Melanocyte of skin (primary cell): ENCODE measurements around the gene OTOA. TPM values are rescaled to one million over a fixed set of nuclear protein-coding genes. Genes with fewer than 3 reads are reported as not detected.

Source experiments
- small RNA-seq, 2 donors: library from RNA; depleted of rRNA; stranded (forward); fragments of <200 nt; gene quantifications; one replicate each; pipeline ENCODE3, GENCODE V24; 2012
- total RNA-seq, 2 donors: library from RNA; depleted of rRNA; stranded (reverse); fragments of >200 nt; gene quantifications; 2 replicates each; pipeline ENCODE4 v1.2.3, GENCODE V29; 2012

The OTOA gene
- total RNA-seq: under 1 TPM; under 0.01 TPM

GRCh38 chr16:21663889-21664647 is at the start of gene OTOA:
Gene OTOA, plus strand, starts transcription at chr16:21663968. Its CDS starts 14,547 bp downstream, at chr16:21678515.

GRCh38 chr16:21652453-21652852 is 11.3 kb upstream of the OTOA start, which contains the start of gene IGSF6:
Gene IGSF6, minus strand, starts transcription at chr16:21652608. Its CDS starts 10 bp downstream, at chr16:21652598.

Small RNAs within 50 kb of the gene (small RNA-seq; reads per million reads assigned to genes)
- gene RNU6-1005P: 3.1 reads per million in 2 donors
- 0 reads per million in 2 donors for gene RNU6-196P

Other genes with a start within 250 kb of the OTOA start
- 100 to 1,000 TPM; 149 to 182 TPM for gene METTL9, start 64.4 kb upstream of the OTOA start, total RNA-seq
- under 1 TPM in 1 of 2 donors, not detected in 1; under 0.01 TPM for gene IGSF6, start 11.4 kb upstream of the OTOA start, total RNA-seq
- 10 to 100 TPM; 36.5 to 54.6 TPM for gene NPIPB4, start 193.8 kb downstream of the OTOA start, total RNA-seq